Cardiac muscle cell (in vitro differentiated cells and primary cell): ENCODE measurements around the gene NKAIN1. TPM values are rescaled to one million over a fixed set of nuclear protein-coding genes. Genes with fewer than 3 reads are reported as not detected.

Experiments
- DNase-seq, 2 donors: peaks; one replicate each; pipeline versions ENCODE4 v3.0.0 to v3.0.0-alpha.2; 2010 to 2017; ENCODE audit warnings: low read depth in 1 of 2, low spot score in 1 of 2
- H3K27ac ChIP-seq: fragments of 200-600 bp; sonication (generic); 2 replicates; pipeline ENCODE4 v1.5.1; 2016
- H3K27me3 ChIP-seq: fragments of 200-600 bp; sonication (generic); 2 replicates; pipeline ENCODE4 v1.6.0; 2016; ENCODE audit warnings: control low read depth
- H3K36me3 ChIP-seq: fragments of 200-600 bp; sonication (generic); 2 replicates; pipeline ENCODE4 v1.5.1; 2016; ENCODE audit warnings: control low read depth
- H3K4me1 ChIP-seq: fragments of 200-600 bp; sonication (generic); 2 replicates; pipeline ENCODE4 v1.8.1; 2017; ENCODE audit warnings: low read depth, mild to moderate bottlenecking, mixed run types
- H3K4me3 ChIP-seq: fragments of 200-600 bp; sonication (generic); 2 replicates; pipeline ENCODE4 v1.5.1; 2016; ENCODE audit warnings: mild to moderate bottlenecking
- H3K9me3 ChIP-seq: fragments of 200-600 bp; sonication (generic); 2 replicates; pipeline ENCODE4 v1.5.1; 2017; ENCODE audit warnings: low read depth, mild to moderate bottlenecking, control low read depth
- CTCF ChIP-seq: IDR thresholded peaks from 2 replicates; pipeline ENCODE4 v1.5.1; 2012; ENCODE audit warnings: low read depth, mild to moderate bottlenecking, low read length
- polyA plus RNA-seq: library from polyadenylated mRNA; unstranded; fragments of >200 nt; fragmentation: Nextera tagmentation; extraction: Ambion mirVana; gene quantifications from 2 replicates; pipeline ENCODE4 v1.2.1, GENCODE V29; 2016
- total RNA-seq: library from RNA; depleted of rRNA; stranded (reverse); fragments of >200 nt; gene quantifications from 2 replicates; pipeline ENCODE4 v1.2.3, GENCODE V29; 2016

Gene NKAIN1
- total and polyA plus RNA-seq, 2 experiments from 2014 or later, result 1.9 to 2.8 TPM

- no peak overlapping the region for H3K27ac ChIP-seq
- no peak for TF ChIP-seq CTCF
- no peaks in the 10 kb centered on the region for H3K36me3 ChIP-seq
- H3K9me3 ChIP-seq, result no peaks in the 10 kb centered on the region
- H3K4me1 ChIP-seq, result no peaks in the 10 kb centered on the region
- DNase-seq, result peak in 1 of 2 donors; percentile 24
- no peak overlapping the region for H3K4me3 ChIP-seq
- peaks cover 53% of the 10 kb centered on the region for H3K27me3 ChIP-seq
Observed at GRCh38 chr1:31243501-31244286, 4.0 kb upstream of the NKAIN1 start.

GRCh38 chr1:31241321-31241720, 1.6 kb upstream of the NKAIN1 start:
- H3K27ac ChIP-seq, result no peak overlapping the region
- H3K27me3 ChIP-seq, result peaks cover 68% of the 10 kb centered on the region
- H3K36me3 ChIP-seq, result no peaks in the 10 kb centered on the region
- H3K4me1 ChIP-seq, result no peaks in the 10 kb centered on the region
- H3K4me3 ChIP-seq, result no peak overlapping the region
- TF ChIP-seq CTCF, result no peak
- no peaks in the 10 kb centered on the region for H3K9me3 ChIP-seq
- no peak for DNase-seq

- TF ChIP-seq CTCF, result no peak
- Histone ChIP-seq H3K27me3 (peaks cover 62% of the 10 kb centered on the region), H3K4me1 (no peaks in the 10 kb centered on the region), H3K4me3 (peak overlapping the region; percentile 45), H3K36me3 (no peaks in the 10 kb centered on the region), H3K27ac (no peak overlapping the region), H3K9me3 (no peaks in the 10 kb centered on the region)
- DNase-seq, result peak in 1 of 2 donors; percentile 64
Observed at GRCh38 chr1:31238986-31239613, 587 bp downstream of the NKAIN1 start.

GRCh38 chr1:31238612-31238985, 1.1 kb downstream of the NKAIN1 start:
- Histone ChIP-seq H3K27me3 (peaks cover 57% of the 10 kb centered on the region), H3K9me3 (no peaks in the 10 kb centered on the region), H3K4me3 (peak overlapping the region; percentile 45), H3K27ac (no peak overlapping the region), H3K4me1 (no peaks in the 10 kb centered on the region), H3K36me3 (no peaks in the 10 kb centered on the region)
- DNase-seq, result no peak
- no peak for TF ChIP-seq CTCF

- no peaks in the 10 kb centered on the region for H3K36me3 ChIP-seq
- TF ChIP-seq CTCF, result no peak
- H3K27me3 ChIP-seq, result peaks cover 34% of the 10 kb centered on the region
- H3K4me1 ChIP-seq, result no peaks in the 10 kb centered on the region
- H3K4me3 ChIP-seq, result no peak overlapping the region
- no peaks in the 10 kb centered on the region for H3K9me3 ChIP-seq
- no peak for DNase-seq
- H3K27ac ChIP-seq, result no peak overlapping the region
Observed at GRCh38 chr1:31234870-31235269, 4.8 kb downstream of the NKAIN1 start.
